Stimulated activated CD8-positive, alpha-beta memory T cell treated with anti-CD3 and anti-CD28 coated beads, Interleukin-15, amount 100 ng/mL, for 48 hours (primary cell): ENCODE data around the gene IFNL1.
"Not testable (repeated sequence)": the region's sequence is repeated elsewhere in the genome, so short reads cannot be mapped to it uniquely, and the experiment has no call there.

ENCODE experiments used
- DNase-seq, 2 donors: peaks; one replicate each; pipeline ENCODE4 v3.0.0-alpha.2; 2020; ENCODE audit warnings: low read depth in 2 of 2

The IFNL1 gene

DNA sequence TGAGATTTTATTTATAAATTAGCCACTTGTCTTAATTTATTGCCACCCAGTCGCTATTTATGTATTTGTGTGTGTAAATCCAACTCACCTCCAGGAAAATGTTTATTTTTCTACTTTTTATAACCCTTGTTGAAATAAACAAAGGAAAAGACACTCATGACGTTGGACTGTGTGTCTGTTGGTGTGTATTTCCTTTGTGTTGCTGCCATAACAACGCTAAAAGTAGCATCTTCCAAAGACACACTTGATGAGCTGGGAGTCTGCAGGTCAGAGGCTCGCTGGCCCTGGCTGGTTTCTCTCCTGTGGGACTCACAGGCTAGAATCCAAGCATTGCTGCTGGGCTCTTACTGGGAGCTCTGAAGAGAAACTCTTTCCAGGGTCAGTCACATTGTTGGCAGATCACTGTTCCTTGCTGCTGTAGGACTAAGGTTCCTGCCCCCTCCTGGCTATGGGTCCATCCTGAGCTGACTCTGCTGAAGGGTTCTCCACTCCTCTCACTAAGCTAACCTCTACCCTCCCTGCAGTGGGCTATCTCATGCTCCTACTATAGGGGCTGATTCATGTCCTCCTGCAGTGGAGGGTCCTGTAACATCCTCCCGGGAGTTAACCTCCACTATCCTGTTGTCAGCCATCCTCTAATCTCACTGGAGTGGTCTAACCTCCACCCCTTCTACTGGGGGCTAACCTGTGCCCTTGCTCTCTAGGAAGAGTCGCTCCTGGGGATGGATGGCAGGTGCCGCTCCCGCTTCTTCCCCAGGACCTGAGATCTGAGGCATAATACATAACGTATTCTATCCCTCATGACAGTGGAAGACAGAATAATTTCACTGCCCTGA, 26.0 kb upstream of the IFNL1 start:
- no peak for DNase-seq

DNA sequence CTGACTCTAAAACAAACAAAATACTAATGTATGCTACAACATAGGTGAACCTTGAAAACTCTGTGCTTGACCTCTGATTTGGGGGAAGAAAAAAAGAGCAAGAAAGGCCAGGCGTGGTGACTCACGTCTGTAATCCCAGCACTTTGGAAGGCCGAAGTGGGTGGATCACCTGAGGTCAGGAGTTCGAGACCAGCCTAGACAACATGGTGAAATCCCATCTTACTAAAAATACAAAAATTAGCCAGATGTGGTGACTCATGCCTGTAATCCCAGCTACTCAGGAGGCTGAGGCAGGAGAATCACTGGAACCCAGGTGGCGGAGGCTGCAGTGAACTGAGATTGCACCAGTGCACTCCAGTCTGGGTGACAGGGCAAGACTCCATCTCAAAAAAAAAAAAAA, 22.3 kb upstream of the IFNL1 start:
- DNase-seq = not testable (repeated sequence)

DNA sequence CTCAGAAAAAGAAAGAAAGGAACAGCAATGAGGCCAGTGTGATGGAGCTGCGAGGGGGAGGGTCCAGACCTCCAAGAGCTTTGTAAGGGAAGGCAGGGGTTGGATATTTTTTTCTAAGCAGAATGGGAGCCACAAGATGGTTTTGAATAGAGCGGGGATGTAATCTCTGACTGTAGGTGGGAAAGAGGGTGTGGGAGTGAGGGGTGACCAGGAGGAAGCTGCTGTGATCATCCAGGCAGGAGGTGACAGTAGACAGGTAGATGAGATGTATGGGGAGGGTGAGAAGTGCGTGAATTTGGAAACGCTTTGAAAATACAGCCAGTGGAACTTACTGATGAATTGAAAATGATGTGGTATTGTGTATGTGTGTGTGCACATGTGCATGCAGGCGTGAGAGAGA, 20.6 kb upstream of the IFNL1 start:
- DNase-seq = no peak

DNA sequence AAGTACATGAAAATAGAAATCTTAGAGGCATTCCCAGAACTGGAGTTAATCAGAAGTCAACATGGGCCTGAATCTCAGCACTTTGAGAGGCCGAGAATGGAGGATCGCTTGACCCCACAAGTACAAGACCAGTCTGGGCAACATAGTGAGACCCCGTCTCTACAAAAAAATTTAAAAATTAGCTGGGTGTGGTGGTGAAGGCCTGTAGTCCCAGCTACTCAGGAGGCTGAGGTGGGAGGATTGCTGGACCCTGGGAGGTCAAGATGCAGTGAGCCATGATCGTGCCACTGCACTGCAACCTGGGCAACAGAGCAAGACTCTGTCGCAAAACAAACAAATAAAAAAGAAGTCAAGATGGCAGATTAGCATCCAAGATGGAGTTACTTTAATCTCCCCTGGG, 19.5 kb upstream of the IFNL1 start:
- no peak for DNase-seq

DNA sequence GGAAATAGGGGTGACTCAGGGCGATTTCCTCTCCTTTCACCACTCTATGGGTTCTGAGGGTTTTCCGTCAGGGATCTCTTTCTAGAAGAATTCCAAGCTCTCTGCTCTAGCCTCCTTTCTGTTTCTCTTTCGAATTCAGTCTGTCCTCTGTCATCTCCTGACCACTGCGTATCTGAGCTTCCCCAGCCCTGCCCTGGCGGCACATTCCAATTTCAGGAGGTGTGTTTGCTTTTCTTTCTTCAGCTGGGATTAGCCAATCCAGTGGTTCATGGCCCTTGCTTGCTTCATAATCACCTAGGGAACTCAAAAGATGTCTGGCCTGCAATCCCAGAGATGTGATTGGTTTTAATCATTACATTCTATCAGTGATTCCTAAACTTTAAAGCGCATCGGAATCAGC, 18.6 kb upstream of the IFNL1 start:
- DNase-seq = no peak

DNA sequence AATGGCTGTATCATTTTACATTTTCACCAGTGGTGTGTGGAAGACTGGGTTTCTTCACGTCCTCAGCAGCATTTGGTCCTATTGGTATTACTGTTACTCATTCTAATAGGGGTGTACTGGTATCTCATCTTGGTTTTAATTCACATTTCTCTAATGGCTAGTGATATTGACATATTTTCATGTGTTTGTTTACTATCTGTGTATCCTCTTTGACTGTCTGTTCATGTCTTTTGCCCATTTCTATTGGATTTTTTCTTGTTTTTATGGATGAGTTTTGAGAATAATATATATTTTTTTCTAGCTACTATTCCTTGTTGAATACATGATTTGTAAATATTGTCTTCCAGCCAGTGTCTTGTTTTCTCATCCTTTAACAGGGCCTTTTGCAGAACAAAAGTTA, 14.2 kb upstream of the IFNL1 start:
- DNase-seq = no peak

DNA sequence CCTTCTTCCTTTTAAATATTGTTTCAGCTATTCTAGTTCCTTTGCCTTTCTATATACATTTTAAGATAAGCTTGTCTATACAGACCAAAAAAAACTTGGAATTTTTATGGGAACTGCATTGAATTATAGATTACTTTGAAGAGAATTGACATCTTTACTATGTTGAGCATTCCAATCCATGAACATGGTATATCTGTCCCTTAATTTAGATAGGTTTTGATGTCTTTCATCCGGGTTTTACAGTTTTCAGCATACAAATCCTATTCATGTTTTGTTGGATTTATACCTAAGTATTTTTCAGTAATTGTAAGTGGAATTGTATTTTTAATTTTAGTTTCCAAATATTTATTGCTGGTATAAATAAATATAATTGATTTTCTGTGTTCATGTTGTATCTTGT, 12.2 kb upstream of the IFNL1 start:
- no peak for DNase-seq

DNA sequence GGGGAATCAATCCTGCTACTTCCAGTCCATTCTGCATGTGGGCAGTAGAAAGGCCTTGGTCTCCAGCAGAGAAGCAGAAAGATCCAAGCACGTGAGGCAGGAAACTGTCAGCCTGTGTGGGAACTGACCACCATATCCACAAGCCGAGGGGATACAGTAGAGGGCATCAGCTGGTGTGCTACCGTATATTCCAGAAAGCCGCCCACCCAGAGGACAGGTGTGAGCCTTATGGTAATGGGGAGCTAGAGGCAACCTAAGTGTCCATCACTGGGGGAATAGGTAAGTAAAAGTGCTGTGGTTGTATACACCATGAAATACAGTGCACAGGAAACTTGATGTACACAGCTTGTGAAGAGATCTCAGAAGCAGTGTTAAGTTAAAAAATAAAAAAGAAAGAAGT, 2.8 kb upstream of the IFNL1 start:
- no peak for DNase-seq

DNA sequence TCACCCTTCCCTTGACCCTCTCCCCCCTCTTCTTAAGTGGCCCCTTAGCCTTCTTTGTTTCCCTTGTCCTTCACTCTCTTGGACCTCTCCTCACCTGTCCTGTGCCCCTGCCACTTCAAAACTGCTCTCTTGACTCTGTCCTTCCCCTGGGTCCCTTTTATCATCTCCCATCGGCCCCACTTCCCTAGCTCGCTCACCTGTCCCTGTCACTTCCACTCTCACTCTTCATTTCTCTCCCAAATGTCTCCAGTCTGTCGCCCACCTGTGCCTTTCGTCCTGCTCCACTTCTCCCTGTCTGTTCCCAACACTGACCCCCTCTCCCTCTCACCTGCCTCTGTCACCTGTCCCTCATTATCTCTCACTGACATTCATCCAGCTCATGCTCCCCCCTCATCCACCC, 699 bp downstream of the IFNL1 start:
- no peak for DNase-seq

DNA sequence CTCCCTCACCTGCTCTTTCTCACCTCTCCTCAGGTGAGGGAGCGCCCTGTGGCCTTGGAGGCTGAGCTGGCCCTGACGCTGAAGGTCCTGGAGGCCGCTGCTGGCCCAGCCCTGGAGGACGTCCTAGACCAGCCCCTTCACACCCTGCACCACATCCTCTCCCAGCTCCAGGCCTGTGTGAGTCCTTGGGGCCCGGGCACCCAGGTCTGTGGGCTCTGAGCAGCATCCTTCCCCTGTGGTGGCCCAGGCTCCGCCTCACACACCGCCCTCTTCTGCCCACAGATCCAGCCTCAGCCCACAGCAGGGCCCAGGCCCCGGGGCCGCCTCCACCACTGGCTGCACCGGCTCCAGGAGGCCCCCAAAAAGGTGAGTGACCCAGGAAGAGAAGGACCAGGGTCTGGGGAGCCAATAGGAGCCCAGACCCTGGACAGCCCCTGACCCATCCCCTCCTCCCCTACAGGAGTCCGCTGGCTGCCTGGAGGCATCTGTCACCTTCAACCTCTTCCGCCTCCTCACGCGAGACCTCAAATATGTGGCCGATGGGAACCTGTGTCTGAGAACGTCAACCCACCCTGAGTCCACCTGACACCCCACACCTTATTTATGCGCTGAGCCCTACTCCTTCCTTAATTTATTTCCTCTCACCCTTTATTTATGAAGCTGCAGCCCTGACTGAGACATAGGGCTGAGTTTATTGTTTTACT, 1.9 kb downstream of the IFNL1 start:
- peak; percentile 58 to 63 for DNase-seq

DNA sequence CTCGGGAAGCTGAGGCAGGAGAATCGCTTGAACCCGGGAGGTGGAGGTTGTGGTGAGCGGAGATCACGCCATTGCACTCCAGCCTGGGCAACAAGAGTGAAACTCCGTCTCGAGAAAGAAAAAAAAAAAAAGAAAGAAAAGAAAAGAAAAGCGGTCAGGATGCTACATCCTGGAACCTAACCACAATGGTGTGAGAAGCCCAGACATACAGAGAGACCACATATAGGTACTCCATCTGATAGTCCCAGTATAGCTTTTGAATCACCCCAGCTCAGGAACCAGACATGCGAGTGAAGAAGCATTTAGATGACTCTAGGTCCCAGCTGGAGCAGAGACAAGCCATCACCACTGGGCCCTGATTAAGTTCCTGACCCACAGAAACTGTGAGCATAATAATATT, 3.2 kb downstream of the IFNL1 start:
- DNase-seq = no peak

DNA sequence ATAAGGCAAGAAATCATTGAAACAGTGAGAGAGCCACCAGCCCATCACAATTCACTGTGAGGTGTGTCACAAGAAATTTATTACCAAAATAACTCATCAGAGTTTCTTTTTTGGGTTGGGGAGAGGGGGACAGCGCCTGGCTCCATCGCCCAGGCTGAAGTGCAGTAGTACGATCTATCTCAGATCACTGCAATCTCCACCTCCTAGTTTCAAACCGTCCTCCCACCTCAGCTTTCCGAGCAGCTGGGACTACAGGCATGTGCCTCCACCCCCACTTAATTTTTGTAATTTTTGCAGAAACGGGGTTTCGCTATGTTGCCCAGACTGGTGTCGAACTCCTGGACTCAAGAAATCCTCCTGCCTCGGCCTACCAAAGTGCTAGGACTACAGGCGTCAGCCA, 3.6 kb downstream of the IFNL1 start:
- DNase-seq = no peak

DNA sequence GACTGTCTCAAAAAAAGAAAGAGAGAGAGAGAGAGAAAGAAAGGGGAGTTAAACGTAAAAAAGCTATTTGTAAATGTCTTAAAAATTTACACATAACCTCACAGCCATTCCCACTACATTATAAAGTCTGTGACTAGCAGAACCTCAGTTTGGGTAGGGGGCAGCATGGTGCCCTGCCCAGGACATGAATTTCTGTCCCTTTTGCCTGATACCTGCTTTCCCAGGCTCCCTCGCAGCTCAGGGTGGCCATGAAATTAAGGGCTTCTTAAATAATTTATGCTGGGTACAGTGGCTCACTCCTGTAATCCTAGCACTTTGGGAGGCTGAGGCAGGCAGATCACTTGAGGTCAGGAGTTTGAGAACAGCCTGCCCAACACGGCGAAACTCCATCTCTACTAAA, 4.8 kb downstream of the IFNL1 start:
- no peak for DNase-seq

DNA sequence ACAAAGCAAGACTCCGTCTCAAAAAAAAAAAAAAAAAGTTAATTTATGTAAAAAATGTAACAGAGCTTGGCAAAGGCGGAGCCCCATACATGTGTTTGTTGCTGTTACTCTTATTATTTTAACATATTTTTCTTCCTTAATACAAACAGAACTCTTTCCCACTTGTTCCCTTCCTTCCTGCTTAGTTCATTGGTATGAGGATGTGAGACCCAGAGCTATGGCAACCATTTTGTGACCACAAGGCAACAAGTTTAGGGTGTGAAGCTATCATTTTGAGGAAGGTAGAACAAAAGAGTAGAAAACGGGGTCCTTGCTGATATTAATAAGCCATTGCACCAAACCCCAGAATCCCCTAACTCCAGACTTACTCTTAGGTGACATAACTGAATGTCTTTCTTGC, 5.4 kb downstream of the IFNL1 start:
- DNase-seq = no peak

DNA sequence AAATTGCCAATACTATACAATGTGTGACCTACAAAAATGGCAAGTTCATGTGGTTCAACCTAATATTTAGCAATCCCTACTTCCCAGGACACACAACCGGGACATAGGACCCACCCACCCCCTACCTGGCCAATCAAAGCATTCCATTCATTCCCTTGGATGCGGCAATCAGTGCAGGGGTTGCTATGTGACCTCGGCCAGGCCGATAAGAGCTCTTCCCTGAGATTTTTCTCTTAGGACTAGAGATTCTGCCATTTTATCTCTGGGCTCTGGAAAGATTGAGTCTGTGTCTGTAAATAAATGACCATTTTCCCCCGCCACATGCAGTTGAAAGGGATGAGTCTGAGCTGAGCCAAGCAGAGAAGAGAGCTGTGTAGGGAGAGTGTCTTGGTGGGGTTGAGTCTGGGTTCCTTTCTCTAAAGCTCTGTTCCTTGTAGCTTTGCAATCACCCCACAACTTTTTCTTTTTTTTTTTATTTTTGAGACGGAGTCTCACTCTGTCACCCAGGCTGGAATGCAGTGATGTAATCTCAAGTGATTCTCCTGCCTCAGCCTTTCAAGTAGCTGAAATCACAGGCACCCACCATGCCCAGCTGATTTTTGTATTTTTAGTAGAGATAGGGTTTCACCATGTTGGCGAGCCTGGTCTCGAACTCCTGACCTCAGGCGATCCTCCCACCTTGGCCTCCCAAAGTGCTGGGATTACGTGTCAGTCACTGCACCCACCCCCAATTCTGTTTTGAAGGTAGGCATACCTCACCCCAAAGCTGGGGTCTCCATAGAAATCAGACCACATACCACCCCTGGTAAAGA, 7.4 kb downstream of the IFNL1 start:
- no peak for DNase-seq

DNA sequence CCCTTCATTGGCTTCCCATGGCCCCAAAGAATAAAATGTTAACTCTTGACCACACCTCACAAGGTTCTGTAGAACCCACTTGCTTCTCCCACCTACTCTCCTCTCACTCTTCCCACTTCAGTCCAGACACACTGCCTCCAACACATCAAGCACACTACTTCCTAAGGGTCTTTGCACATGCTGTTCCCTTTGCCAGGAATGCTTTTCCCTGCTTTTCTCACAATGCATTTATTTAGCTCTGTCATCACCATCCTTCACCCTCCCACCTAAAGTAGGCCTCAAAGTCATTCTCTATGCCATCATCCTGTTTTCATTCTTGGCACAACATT, 7.9 kb downstream of the IFNL1 start:
- no peak for DNase-seq

DNA sequence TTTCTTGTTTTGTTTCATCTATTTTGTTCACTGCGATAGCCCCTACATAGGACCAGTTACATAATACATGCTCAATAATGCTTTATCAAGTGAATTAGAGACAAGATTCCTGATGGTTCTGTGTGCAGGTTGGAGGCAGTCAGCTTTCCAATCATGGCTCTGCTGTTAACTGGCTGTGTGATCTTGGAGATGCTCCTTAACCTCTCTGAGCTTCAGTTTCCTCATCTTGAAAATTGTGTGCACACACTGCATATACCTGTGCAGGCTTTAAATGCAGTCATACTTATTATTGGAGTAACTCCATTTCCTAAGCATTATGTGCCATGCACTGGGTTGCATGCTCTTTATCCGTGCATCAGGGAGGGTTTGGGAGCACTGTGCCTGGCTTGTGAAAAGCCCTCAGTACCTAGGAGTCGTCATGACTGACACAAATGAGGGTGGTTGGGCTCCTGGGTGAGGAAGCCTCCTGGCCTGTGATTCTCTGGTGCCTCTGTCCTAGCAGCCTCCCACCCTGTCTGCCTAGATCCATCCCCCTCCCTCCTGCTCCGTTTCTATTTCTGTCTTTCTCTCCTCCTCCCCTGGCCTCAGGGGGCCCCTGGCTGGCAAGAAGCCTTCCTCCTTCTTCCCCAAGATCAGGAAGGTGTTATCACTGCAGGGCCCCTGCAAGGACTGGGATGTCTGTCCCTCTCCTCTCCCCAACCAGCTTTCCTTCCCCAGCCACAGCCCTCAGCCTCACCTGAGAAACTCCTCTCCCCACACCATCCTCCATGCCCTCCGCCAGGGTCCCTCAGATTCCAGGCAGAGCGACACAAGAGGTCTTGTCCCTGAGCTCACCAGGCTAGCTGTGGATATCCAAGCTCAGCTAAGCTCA, 8.7 kb downstream of the IFNL1 start:
- DNase-seq = no peak

DNA sequence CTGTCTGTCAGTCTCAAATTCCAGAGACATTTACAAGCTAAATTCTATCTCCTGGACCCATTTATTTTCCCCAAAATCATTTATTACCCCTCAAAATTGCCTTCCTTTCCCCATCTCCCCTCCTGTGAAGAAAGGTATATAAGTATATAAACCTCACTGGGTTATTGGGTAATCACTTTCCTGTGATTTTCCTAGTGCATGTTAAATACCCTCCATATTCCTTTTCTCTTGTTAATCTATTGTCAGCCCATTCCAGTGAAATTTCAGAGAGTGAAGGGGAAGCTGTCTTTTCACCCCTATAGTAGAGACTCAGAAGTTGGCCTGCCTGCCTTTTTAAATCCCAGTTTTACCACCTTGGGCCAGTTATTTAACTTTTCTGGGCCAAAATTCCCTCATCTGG, 9.9 kb downstream of the IFNL1 start:
- DNase-seq = no peak

DNA sequence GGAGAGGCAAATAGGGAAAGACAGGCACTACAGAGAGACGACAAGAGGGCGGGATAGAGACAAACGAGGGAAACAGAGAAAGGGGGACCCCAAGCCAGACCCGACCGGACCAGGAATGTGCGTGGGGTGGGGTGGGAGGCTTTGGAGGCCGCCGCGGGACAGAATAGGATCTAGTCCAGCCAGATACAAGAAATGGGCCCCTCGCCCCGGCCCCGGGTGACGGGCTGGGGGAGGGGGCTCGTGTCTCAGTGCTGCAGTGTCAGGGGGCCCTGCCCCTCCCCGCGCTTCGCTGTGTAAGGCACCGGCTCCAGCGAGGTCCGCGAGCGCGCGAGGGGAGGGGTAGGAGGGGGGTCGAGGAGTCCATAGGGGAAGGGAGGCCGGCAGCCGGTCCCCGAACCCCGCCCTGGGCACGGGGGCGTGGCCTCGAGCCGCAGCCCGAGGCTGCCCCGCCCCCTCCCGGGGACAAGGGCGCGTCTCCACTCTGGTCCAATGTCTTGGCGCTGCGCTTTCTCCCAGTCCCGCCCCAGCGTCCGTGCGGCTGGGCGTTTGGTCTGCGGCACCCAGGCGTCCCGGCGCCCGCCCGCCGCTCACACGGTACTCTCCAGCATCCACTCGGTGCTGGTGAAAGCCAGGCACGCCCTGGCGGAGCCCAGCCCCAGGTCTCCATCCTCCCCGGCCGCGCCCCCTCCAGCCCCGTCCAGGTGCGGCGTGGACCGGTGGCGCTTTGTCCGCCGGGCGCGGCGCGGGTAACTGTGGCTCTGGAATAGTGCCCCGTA, 11.0 kb downstream of the IFNL1 start:
- DNase-seq = no peak

DNA sequence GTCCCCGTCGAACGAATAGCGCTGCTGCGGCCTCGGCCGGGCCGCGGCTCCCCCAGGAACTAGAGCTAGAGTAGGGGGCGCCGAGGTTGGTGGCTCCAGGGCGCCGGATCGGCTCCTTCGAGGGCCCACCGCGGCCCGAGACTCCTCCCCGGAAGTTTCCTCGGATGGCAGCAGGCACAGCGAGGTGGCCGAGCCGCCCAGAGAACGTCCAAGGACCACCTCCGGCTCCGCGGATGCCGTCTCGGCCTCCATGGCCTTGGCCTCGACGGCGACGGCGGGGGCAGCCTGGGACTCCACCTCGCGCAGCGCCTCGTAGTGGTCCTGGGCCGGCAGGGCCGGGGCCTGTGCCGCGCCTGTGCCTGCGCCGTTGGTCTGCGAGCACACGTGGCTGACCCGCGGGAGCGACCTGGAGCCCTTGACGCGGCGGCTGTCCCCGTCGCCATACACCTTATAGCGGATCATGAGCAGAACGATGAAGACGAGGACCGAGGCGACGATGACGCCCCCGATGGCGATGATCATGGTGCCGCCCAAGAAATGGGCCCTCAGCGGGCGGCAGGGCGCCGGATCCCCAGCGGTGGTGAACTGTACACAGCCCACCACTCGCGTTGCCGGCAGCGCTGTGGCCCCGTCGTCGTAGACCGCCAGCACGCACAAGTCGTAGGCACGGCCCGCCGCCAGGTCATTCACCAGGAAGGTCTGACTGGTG, 11.8 kb downstream of the IFNL1 start:
- no peak for DNase-seq
